Epithelial cell of proximal tubule (primary cell): ENCODE measurements around the gene PLCL2. TPM values are rescaled to one million over a fixed set of nuclear protein-coding genes. Genes with fewer than 3 reads are reported as not detected.
"Not testable (repeated sequence)": the region's sequence is repeated elsewhere in the genome, so short reads cannot be mapped to it uniquely, and the experiment has no call there.

Experiments used
- DNase-seq: peaks from one replicate; pipeline ENCODE4 v3.0.0-alpha.2; 2011; ENCODE audit warnings: low read depth
- H3K4me3 ChIP-seq: 2 replicates; pipeline ENCODE4 v1.5.1; 2011; ENCODE audit warnings: low read depth, mild to moderate bottlenecking, low read length
- total RNA-seq: library from RNA; depleted of rRNA; stranded (reverse); fragments of >200 nt; gene quantifications from 2 replicates; pipeline ENCODE4 v1.2.3, GENCODE V29; 2015
- TF ChIP-seq, protein P1 (sequence below): conservative IDR thresholded peaks from 2 replicates; pipeline ENCODE4 v1.5.1; 2012; ENCODE audit warnings: low read depth, mild to moderate bottlenecking, low read length

Gene PLCL2
- total RNA-seq, 1 donor from 2014 or later: 3.5 TPM

DNA sequence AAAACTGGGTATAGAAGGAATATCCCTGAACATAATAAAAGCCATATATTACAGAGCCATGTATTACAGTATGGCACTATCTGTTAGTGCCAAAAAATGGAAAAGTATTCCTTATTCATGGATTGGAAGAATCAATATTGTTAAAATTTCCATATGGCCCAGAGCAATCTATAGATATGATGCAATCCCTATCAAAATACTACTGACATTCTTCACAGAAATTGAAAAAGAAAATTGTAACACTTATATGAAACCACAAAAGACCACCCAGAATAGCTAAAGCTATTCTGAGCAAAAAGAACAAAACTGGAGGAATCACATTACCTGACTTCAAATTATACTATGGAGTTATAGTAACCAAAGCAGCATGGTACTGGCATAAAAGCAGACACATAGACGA is 218.8 kb downstream of the PLCL2 start:
- TF ChIP-seq, protein P1, sequence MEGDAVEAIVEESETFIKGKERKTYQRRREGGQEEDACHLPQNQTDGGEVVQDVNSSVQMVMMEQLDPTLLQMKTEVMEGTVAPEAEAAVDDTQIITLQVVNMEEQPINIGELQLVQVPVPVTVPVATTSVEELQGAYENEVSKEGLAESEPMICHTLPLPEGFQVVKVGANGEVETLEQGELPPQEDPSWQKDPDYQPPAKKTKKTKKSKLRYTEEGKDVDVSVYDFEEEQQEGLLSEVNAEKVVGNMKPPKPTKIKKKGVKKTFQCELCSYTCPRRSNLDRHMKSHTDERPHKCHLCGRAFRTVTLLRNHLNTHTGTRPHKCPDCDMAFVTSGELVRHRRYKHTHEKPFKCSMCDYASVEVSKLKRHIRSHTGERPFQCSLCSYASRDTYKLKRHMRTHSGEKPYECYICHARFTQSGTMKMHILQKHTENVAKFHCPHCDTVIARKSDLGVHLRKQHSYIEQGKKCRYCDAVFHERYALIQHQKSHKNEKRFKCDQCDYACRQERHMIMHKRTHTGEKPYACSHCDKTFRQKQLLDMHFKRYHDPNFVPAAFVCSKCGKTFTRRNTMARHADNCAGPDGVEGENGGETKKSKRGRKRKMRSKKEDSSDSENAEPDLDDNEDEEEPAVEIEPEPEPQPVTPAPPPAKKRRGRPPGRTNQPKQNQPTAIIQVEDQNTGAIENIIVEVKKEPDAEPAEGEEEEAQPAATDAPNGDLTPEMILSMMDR: no peak
- H3K4me3 ChIP-seq: no peak overlapping the region

DNA sequence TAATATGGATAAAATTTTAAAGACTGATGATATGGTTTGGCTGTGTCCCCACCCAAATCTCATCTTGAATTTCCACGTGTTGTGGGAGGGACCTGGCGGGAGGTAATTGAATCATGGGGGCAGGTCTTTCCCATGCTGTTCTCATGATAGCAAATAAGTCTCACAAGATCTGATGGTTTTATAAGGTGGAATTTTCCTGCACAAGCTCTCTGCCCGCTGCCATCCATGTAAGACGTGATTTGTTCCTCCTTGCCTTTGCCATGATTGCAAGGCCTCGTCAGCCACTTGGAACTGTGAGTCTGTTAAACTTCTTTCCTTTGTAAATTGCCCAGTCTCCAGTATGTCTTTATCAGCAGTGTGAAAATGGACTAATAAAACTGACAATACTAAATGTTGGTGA is 222.0 kb downstream of the PLCL2 start:
- not testable (repeated sequence) for H3K4me3 ChIP-seq, DNase-seq

More for the DNA sequence above, 218.8 kb downstream of the PLCL2 start:
- no peak for DNase-seq

DNA sequence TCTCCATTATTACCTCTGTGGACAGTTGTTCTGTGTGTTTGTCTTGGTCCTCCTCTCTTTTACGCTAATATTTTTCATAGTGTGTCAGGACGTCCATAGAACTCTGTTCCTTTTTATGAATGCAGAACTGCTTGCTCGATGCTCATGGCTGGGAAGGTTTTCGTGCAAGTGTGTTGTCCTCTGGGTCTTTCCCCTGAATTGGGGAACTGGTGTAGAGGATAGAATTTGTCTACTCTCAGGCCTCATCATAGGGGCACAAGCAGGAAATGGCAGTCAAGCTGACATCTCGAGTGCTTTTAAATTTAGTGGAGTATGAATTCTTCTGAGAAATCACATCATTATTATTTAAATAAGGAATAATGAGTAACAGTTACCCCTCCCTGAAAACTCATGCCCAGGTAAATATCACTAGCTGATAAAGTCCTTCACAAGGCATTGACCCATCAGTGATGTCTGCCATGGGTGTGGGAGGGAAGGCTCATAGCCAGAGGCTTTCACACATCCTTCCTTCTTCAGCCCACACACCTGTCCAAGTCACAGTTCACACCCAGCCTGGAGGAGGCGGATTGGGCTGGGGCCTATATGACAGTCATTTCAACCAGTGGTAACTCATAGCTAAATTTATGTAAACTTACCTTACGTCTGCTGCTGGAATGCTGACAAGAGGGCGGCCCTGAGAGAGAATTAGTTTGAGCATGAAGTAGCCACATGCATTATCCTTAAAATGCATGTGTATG is 226.1 kb downstream of the PLCL2 start:
- TF ChIP-seq, protein P1: no peak
- H3K4me3 ChIP-seq: no peak overlapping the region
- DNase-seq: no peak

DNA sequence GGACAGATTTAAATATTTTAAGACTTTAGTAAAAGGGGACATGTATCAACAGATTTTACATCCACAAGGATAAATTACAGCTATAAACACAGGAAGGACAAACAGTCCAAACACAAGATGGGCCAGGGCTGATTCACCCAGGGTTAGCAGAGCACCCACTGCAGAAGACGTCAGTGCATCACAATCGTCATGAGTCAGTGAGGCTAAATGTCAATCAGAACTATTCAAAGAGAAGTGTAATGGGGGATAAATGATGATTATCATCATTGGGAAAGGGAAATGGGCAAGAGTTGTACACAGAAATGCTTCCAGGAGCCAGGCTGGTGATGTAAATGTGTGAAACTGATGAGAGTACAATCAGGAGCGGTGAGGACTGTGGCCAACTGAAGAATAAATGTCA is 226.8 kb downstream of the PLCL2 start:
- DNase-seq: no peak
- TF ChIP-seq, protein P1: no peak

DNA sequence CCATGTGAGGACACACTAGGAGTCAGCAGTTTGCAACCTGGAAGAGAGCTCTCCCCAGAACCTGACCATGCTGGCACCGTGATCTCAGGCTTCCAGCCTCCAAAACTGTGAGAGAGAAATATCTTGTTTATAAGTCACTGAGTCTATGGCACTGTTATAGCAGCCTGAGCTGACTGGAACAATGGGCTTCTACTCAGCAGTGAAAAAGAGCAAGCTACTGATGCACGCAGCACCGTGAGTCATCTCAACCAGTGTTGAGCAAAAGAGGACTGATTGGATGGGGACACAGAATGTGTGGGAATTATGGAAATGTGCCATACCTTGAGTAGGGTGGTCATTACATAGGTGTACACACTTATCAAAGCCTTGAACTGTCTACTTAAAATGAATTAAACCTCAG is 230.4 kb downstream of the PLCL2 start:
- TF ChIP-seq, protein P1: no peak
- peak; percentile 57 for DNase-seq
- no peak overlapping the region for H3K4me3 ChIP-seq

More for the DNA sequence above, 226.8 kb downstream of the PLCL2 start:
- H3K4me3 ChIP-seq: no peak overlapping the region

DNA sequence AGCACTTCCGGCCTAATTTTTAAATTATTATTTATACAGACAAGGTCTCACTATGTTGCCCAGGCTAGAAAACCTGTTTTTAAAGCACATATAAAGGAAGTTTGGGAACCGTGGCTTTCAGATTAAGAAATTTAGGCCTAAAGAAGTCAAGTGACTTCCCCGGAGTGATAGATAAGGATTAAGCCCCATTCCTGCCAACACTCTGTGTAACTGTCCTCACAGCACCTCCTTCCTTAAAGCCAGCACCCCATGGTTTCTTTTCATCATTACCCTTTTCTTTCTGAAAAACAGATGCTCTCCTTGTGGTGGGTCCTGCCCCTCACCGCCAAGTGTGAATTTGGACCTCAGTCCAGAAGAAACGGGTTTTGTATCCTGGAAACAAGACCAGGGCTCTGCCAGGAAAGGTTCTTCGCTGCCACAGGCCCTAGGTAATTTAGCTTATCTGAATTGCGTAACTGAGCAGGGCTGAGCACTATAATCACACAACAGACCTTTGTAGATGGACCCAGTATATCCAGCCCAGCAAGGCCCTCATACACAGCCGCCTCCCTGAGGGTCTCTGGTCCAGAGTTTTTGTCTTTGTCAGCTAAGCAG is 231.3 kb downstream of the PLCL2 start:
- TF ChIP-seq, protein P1: no peak
- H3K4me3 ChIP-seq: no peak overlapping the region
- DNase-seq: no peak

DNA sequence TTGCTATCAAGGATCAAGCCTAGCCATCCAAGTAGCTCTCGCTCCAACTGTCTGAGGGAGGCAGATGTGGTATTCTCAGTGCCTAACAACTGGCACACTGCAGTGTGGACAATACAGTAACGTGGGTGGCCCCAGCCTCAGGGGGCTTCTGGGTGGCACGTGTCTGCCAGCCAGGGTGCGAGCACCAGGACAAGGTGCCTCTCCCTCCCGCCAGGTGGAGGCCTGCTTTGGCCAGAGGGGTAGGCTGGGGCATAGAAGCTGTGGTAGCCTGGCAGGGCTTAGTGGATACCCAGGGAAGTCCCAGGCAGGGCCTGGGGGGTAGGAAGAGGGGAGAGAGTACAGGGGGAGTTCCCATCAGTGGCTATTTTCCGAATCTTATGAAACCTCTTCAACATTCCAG is 234.0 kb downstream of the PLCL2 start:
- TF ChIP-seq, protein P1: no peak

More for the DNA sequence above, 234.0 kb downstream of the PLCL2 start:
- no peak for DNase-seq
- no peak overlapping the region for H3K4me3 ChIP-seq
